HAP-1 (cell line): ENCODE measurements around the gene TLE2.
A peak's percentile ranks its signal among the peaks of the same experiment; 100 is the strongest.
"Not testable (repeated sequence)": the region's sequence is repeated elsewhere in the genome, so short reads cannot be mapped to it uniquely, and the experiment has no call there.

Experiments
- DNase-seq, 2 experiments: peaks; one replicate each; pipeline ENCODE4 v3.0.0-alpha.2; 2016 to 2020; ENCODE audit warnings: low spot score in 2 of 2
- H3K27me3 ChIP-seq: fragments of 250-450 bp; sonication (Bioruptor Pico); 2 replicates; pipeline ENCODE4 v1.5.1; 2020; ENCODE audit warnings: low read depth, mild to moderate bottlenecking, moderate library complexity
- H3K36me3 ChIP-seq: fragments of 250-450 bp; sonication (Bioruptor Pico); replicated peaks from 2 replicates; pipeline ENCODE4 v1.5.1; 2020; ENCODE audit warnings: mild to moderate bottlenecking
- H3K4me1 ChIP-seq: fragments of 250-450 bp; sonication (Bioruptor Pico); 2 replicates; pipeline ENCODE4 v1.5.1; 2020; ENCODE audit warnings: mild to moderate bottlenecking
- H3K4me3 ChIP-seq: fragments of 250-450 bp; sonication (Bioruptor Pico); 2 replicates; pipeline ENCODE4 v1.5.1; 2020; ENCODE audit warnings: mild to moderate bottlenecking, moderate library complexity
- H3K9me3 ChIP-seq: fragments of 250-450 bp; sonication (Bioruptor Pico); 2 replicates; pipeline ENCODE4 v1.5.1; 2020; ENCODE audit warnings: mild to moderate bottlenecking, moderate library complexity
- in situ Hi-C: fragments of 300-500 bp; cut with MboI; formaldehyde crosslinking; loops from 3 replicates; pipeline ENCODE4 v1.14.3; 2020; ENCODE audit warnings: low sequenced_read_pairs, inconsistent platforms, mixed read lengths

TLE2 gene

GRCh38 chr19:3038214-3038613 lies 9.1 kb upstream of the TLE2 start:
- H3K4me1 ChIP-seq, result peaks cover 19% of the 10 kb centered on the region
- no peaks in the 10 kb centered on the region for H3K36me3 ChIP-seq
- H3K4me3 ChIP-seq, result no peak overlapping the region
- DNase-seq, result no peak
- no peaks in the 10 kb centered on the region for H3K9me3 ChIP-seq
- no peaks in the 10 kb centered on the region for H3K27me3 ChIP-seq
- in situ Hi-C loops, result no loop called here

GRCh38 chr19:3036977-3037544 lies 8.0 kb upstream of the TLE2 start:
- H3K4me1 ChIP-seq, result peaks cover 19% of the 10 kb centered on the region
- H3K4me3 ChIP-seq, result peak overlapping the region; percentile 53
- DNase-seq, H3K27me3 ChIP-seq, H3K9me3 ChIP-seq, in situ Hi-C loops, H3K36me3 ChIP-seq: not testable (repeated sequence)

GRCh38 chr19:3036119-3036976 lies 7.3 kb upstream of the TLE2 start:
- peak; percentile 93 to 98 for DNase-seq
- Histone ChIP-seq H3K9me3 (no peaks in the 10 kb centered on the region), H3K36me3 (no peaks in the 10 kb centered on the region), H3K4me1 (peaks cover 19% of the 10 kb centered on the region), H3K4me3 (peak overlapping the region; percentile 53), H3K27me3 (no peaks in the 10 kb centered on the region)
- in situ Hi-C loops, result no loop called here

- in situ Hi-C loops, result no loop called here
- Histone ChIP-seq H3K27me3 (no peaks in the 10 kb centered on the region), H3K4me3 (peak overlapping the region; percentile 53), H3K36me3 (no peaks in the 10 kb centered on the region), H3K9me3 (no peaks in the 10 kb centered on the region), H3K4me1 (peaks cover 19% of the 10 kb centered on the region)
- peak; percentile 99 for DNase-seq
Observed at GRCh38 chr19:3035542-3036118, 6.5 kb upstream of the TLE2 start.

- DNase-seq, result no peak
Observed at GRCh38 chr19:3034656-3035541, 5.8 kb upstream of the TLE2 start.

GRCh38 chr19:3034406-3034655 lies 5.3 kb upstream of the TLE2 start:
- no peaks in the 10 kb centered on the region for H3K9me3 ChIP-seq
- H3K4me3 ChIP-seq, result no peak overlapping the region
- DNase-seq, result no peak
- H3K27me3 ChIP-seq, result peaks cover 5% of the 10 kb centered on the region
- H3K4me1 ChIP-seq, result peaks cover 19% of the 10 kb centered on the region
- in situ Hi-C loops, result no loop called here
- H3K36me3 ChIP-seq, result no peaks in the 10 kb centered on the region

More at GRCh38 chr19:3034656-3035541, 5.8 kb upstream of the TLE2 start:
- Histone ChIP-seq H3K9me3 (no peaks in the 10 kb centered on the region), H3K36me3 (no peaks in the 10 kb centered on the region), H3K4me1 (peaks cover 19% of the 10 kb centered on the region), H3K27me3 (peaks cover under 1% of the 10 kb centered on the region; the same call in 1 of the 2 replicates), H3K4me3 (peak overlapping the region; percentile 53)
- in situ Hi-C loops, result no loop called here

- in situ Hi-C loops, result no loop called here
- Histone ChIP-seq H3K27me3 (peaks cover 5% of the 10 kb centered on the region), H3K9me3 (no peaks in the 10 kb centered on the region), H3K4me1 (peaks cover 19% of the 10 kb centered on the region), H3K4me3 (no peak overlapping the region), H3K36me3 (no peaks in the 10 kb centered on the region)
- no peak for DNase-seq
Observed at GRCh38 chr19:3033595-3034405, 4.7 kb upstream of the TLE2 start.

GRCh38 chr19:3031607-3031867 lies 2.5 kb upstream of the TLE2 start:
- peaks cover 5% of the 10 kb centered on the region for H3K27me3 ChIP-seq

GRCh38 chr19:3028305-3029064 lies 595 bp downstream of the TLE2 start:
- H3K4me3 ChIP-seq, result peak overlapping the region; percentile 48
- H3K36me3 ChIP-seq, result no peaks in the 10 kb centered on the region

More at GRCh38 chr19:3031607-3031867, 2.5 kb upstream of the TLE2 start:
- no peak overlapping the region for H3K4me3 ChIP-seq
- H3K9me3 ChIP-seq, result no peaks in the 10 kb centered on the region
- H3K36me3 ChIP-seq, result no peaks in the 10 kb centered on the region
- peaks cover 14% of the 10 kb centered on the region for H3K4me1 ChIP-seq
- DNase-seq, result no peak
- in situ Hi-C loops, result no loop called here

GRCh38 chr19:3027981-3028304 lies 1.1 kb downstream of the TLE2 start:
- Histone ChIP-seq H3K36me3 (no peaks in the 10 kb centered on the region), H3K27me3 (peaks cover 5% of the 10 kb centered on the region), H3K9me3 (no peaks in the 10 kb centered on the region), H3K4me3 (no peak overlapping the region; the same call in 1 of the 2 replicates), H3K4me1 (no peaks in the 10 kb centered on the region; the same call in 1 of the 2 replicates)
- in situ Hi-C loops, result no loop called here
- DNase-seq, result no peak

More at GRCh38 chr19:3028305-3029064, 595 bp downstream of the TLE2 start:
- DNase-seq, result no peak
- in situ Hi-C loops, result no loop called here
- H3K27me3 ChIP-seq, result peaks cover 5% of the 10 kb centered on the region
- no peaks in the 10 kb centered on the region; the same call in 1 of the 2 replicates for H3K4me1 ChIP-seq
- no peaks in the 10 kb centered on the region for H3K9me3 ChIP-seq

GRCh38 chr19:3027292-3027691 lies 1.8 kb downstream of the TLE2 start:
- Histone ChIP-seq H3K9me3 (no peaks in the 10 kb centered on the region), H3K36me3 (no peaks in the 10 kb centered on the region), H3K4me1 (no peaks in the 10 kb centered on the region; the same call in 1 of the 2 replicates), H3K4me3 (no peak overlapping the region), H3K27me3 (peaks cover 5% of the 10 kb centered on the region)
- in situ Hi-C loops, result no loop called here
- DNase-seq, result no peak

GRCh38 chr19:3026768-3027167 lies 2.3 kb downstream of the TLE2 start:
- H3K4me1 ChIP-seq, result no peaks in the 10 kb centered on the region; the same call in 1 of the 2 replicates
- DNase-seq, result no peak
- no peaks in the 10 kb centered on the region for H3K9me3 ChIP-seq
- H3K27me3 ChIP-seq, result peaks cover 5% of the 10 kb centered on the region
- H3K36me3 ChIP-seq, result no peaks in the 10 kb centered on the region
- in situ Hi-C loops, result no loop called here
- H3K4me3 ChIP-seq, result no peak overlapping the region

- Histone ChIP-seq H3K27me3 (peaks cover 5% of the 10 kb centered on the region), H3K4me3 (no peak overlapping the region), H3K4me1 (no peaks in the 10 kb centered on the region; the same call in 1 of the 2 replicates), H3K9me3 (no peaks in the 10 kb centered on the region), H3K36me3 (no peaks in the 10 kb centered on the region)
- DNase-seq, result no peak
- in situ Hi-C loops, result no loop called here
Observed at GRCh38 chr19:3025549-3025886, 3.6 kb downstream of the TLE2 start.
